AG09319 (cell line): ENCODE results near the gene AMDHD2.
A peak's percentile ranks its signal among the peaks of the same experiment; 100 is the strongest.
"Not testable (repeated sequence)": the region's sequence is repeated elsewhere in the genome, so short reads cannot be mapped to it uniquely, and the experiment has no call there.

ENCODE experiments used
- DNase-seq: peaks from one replicate; pipeline ENCODE4 v3.0.0-alpha.2; 2010; ENCODE audit warnings: low read depth; ENCODE audit errors: extremely low read depth
- TF ChIP-seq, protein P1 (sequence below): IDR thresholded peaks from 2 replicates; pipeline ENCODE4 v1.5.1; 2011; ENCODE audit warnings: low read depth, mild to moderate bottlenecking, inconsistent platforms, low read length, moderate library complexity

Gene AMDHD2

DNA sequence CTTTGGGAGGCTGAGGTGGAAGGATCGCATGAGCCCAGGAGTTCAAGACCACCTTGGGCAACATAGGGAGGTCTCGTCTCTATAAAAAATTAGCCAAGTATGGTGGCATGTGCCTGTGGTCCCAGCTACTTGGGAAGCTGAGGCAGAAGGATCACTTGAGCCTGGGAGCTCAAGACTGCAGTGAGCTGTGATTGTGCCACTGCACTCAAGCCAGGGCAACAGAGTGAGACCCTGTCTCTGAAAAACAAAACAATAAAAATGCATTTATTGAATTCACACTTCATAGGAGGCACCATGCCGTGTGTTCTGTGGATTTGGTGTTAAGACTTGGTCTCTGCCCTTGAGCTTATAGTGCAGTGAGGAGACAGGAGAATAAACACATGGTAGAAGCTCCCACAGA is 42.8 kb upstream of the AMDHD2 start:
- DNase-seq = no peak
- TF ChIP-seq, protein P1, sequence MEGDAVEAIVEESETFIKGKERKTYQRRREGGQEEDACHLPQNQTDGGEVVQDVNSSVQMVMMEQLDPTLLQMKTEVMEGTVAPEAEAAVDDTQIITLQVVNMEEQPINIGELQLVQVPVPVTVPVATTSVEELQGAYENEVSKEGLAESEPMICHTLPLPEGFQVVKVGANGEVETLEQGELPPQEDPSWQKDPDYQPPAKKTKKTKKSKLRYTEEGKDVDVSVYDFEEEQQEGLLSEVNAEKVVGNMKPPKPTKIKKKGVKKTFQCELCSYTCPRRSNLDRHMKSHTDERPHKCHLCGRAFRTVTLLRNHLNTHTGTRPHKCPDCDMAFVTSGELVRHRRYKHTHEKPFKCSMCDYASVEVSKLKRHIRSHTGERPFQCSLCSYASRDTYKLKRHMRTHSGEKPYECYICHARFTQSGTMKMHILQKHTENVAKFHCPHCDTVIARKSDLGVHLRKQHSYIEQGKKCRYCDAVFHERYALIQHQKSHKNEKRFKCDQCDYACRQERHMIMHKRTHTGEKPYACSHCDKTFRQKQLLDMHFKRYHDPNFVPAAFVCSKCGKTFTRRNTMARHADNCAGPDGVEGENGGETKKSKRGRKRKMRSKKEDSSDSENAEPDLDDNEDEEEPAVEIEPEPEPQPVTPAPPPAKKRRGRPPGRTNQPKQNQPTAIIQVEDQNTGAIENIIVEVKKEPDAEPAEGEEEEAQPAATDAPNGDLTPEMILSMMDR = no peak

DNA sequence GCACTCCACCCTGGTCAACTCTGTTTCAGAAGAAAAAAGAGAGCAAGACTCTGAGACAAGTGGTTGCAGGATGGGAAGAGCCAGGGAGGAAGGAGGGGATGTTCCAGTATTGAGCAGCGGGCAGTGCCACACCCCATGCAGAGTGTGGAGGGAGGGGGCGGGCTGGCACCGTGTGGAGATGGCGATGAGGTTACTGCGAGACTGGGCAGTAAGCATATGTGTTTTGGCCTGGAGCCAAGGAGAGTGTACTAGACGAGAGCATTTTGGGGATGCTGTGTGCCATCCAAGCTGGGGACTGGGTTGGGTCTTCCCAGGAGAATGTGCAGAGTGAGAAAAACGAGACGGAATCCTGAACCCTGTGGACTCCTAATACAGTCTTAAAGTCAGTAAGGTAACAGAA is 41.9 kb upstream of the AMDHD2 start:
- DNase-seq = no peak
- TF ChIP-seq, protein P1 = no peak

DNA sequence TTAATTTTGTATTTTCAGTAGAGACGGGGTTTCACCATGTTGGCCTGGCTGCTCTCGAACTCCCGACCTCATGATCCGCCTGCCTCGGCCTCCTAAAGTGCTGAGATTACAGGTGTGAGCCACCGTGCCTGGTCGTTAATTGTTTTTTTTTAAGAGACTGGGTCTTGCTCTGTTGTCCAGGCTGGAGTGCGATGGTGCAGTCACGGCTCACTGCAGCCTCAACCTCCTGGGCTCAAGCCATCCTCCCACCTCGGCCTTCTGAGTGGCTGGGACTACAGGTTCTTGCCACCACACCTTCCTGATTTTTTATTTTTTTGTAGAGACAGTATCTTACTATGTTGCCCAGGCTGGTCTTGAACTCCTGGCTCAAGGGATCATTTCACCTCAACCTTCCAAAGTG is 40.2 kb upstream of the AMDHD2 start:
- DNase-seq = not testable (repeated sequence)

DNA sequence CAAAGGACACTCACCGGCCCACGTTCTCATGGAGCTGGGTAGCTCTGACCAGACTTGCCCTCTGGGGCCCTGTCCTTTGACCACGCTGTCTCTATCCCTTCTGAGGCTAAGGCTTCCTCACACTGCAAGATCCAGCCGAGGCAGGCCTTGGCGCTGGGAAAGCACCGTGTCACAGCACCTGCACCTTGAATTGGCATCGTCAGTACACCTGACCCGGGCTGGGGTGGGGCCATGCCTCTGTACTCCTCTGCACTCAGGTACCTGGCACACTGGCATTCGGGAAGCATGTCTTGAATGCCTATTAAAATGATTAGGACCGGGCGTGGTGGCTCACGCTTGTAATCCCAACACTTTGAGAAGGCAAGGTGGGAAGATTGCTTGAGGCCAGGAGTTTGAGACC is 39.2 kb upstream of the AMDHD2 start:
- TF ChIP-seq, protein P1 = no peak
- no peak for DNase-seq

DNA sequence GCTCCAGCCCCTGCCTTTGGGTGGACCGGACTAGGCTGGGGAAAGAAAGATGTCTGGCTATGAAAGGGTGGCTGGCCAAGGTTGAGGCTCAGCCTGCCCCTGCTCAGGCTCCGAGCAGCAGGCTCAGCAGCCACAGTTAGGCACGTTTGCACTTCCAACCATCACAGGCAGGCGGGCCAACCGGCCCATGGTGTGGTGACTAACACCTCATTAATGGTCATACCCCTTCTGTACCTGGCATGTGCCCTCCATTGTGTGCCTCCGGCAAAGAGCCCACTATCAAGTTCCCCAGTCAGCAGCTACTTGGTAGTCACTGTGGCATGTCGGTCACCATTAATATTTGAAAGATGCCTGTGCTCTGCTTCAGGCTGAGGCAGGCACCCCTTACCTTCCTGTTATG is 38.5 kb upstream of the AMDHD2 start:
- TF ChIP-seq, protein P1 = no peak
- no peak for DNase-seq

DNA sequence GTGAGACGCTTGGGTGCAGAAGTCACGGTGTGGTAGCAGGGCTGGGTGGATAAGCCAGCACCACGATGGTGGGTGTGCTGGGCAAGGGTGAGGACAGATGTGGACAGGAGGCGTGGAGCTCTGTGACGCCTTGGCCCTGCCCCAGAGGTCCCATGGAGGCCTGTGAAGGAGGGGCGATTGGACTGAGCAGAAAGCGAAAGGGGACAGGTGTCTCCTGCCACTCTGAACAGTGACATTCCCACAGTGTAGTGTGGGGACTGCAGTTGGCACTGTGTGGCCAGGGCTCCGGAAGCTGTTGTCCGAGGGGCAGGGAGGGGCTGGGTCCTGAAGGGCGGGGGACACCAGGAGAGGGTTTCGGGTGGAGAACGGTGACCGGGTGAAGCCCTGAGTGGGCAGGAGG is 37.9 kb upstream of the AMDHD2 start:
- TF ChIP-seq, protein P1 = no peak
- no peak for DNase-seq

DNA sequence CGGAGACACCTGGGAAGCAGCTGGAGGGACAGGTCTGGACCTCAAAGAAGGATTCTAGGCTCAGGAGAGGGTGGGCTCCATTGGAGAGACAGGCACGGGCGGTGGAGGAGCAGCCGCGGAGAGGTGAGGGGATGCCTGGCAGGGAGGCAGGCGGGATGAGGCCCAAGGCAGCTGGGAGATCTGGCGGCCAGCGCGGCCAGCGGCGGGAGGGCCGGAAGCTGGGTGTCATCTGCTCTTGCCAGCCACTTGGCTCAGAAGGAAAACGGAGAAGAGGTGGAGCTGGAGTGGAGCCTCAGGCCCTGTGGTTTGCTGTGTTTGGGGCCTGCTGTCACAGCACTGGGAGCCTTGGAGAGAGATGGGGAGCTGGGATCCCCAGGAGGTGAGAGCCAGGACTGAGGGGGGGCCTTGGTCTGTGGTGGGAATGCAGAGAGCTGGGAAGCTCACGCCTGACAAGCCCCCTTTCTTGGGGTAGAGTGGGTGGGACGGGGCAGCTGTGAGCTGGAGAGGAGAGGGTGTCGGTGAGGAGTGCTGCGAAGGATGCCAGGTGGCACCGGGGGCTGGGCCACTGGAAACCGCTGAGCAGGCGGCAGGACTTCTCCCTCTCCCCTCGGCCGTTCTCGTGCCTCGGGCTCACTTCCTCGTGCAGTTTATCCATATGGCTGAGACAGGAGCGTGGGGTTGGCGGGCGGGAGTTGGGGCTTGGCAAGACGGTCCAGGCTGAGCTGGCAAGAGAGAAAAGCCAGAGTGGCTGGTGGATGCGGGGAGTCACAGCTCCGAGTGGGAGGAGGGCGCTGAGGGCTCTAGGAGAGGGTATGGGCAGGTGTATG is 37.2 kb upstream of the AMDHD2 start:
- peak; percentile 48 for DNase-seq
- TF ChIP-seq, protein P1 = no peak
